22Rv1 (cell line): ENCODE results near the gene ZBTB1.

ENCODE experiments used
- H3K27ac ChIP-seq: fragments of 450-650 bp; 2 replicates; pipeline ENCODE4 v1.5.1; 2017
- ZFX ChIP-seq: fragments of 450-650 bp; IDR thresholded peaks from 2 replicates; pipeline ENCODE4 v1.6.1; 2017; ENCODE audit warnings: antibody characterized with exemption, borderline replicate concordance
- TF ChIP-seq, protein P1 (sequence below): fragments of 450-650 bp; IDR thresholded peaks from 2 replicates; pipeline ENCODE4 v1.5.1; 2017; ENCODE audit warnings: mild to moderate bottlenecking

Gene ZBTB1

DNA sequence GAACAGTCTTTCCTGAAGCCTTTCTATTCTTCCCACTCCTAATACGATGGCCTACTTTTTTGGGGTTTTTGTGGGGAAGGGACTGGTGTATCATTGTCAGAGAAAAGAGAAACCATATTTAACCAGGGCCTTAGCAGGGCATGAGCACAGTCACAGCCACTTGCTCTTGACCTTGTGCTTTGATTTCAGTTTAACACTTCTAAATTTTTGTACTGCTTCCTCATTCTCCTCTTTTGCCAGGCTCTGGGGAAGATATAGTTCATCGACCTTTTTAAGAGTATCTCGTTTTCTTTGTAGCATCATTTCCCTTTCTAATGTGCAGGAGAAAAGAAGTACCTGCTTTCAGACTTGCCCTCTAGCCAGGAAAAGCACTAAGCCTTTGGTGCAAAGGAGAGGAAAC is 2.2 kb downstream of the ZBTB1 start:
- TF ChIP-seq, protein P1, sequence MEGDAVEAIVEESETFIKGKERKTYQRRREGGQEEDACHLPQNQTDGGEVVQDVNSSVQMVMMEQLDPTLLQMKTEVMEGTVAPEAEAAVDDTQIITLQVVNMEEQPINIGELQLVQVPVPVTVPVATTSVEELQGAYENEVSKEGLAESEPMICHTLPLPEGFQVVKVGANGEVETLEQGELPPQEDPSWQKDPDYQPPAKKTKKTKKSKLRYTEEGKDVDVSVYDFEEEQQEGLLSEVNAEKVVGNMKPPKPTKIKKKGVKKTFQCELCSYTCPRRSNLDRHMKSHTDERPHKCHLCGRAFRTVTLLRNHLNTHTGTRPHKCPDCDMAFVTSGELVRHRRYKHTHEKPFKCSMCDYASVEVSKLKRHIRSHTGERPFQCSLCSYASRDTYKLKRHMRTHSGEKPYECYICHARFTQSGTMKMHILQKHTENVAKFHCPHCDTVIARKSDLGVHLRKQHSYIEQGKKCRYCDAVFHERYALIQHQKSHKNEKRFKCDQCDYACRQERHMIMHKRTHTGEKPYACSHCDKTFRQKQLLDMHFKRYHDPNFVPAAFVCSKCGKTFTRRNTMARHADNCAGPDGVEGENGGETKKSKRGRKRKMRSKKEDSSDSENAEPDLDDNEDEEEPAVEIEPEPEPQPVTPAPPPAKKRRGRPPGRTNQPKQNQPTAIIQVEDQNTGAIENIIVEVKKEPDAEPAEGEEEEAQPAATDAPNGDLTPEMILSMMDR, result no peak
- no peak for TF ChIP-seq ZFX
- H3K27ac ChIP-seq, result no peak overlapping the region

DNA sequence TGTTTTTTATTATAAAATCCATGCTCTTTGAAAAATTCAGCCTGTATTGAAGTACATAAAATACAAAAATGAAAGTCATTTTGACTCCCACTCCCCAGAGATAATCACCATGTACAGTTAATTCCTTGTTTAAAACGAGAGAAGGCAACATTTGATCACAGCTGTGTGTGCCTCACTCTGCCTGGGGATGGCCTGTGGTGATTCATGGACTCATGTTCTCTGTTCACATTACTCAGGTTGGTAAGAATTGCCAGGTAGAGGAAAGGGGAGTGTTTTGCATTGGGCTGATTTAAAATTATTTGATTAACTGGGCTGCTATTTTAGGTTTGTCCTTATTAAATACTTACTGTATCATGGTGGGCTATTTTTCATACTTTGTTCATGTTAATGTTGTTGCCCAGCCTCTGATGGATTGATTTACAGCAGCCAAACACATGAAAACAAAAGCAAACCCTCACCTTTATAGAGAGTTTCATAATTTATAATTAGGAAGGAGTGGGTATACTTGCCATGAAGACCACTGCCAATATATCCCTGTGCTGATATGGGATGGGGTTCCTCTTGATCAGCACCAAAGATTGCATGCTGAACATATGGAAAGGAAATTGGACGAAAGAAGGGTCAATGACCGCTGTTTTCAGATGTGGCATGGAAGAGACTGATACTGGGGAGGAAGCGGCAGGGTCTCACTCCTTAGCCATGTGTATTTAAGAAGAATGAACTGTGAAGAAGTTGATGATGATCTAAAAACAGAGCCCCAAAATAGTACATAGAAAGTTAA is 3.0 kb downstream of the ZBTB1 start:
- TF ChIP-seq ZFX, result no peak
- TF ChIP-seq, protein P1, result no peak
- no peak overlapping the region for H3K27ac ChIP-seq

DNA sequence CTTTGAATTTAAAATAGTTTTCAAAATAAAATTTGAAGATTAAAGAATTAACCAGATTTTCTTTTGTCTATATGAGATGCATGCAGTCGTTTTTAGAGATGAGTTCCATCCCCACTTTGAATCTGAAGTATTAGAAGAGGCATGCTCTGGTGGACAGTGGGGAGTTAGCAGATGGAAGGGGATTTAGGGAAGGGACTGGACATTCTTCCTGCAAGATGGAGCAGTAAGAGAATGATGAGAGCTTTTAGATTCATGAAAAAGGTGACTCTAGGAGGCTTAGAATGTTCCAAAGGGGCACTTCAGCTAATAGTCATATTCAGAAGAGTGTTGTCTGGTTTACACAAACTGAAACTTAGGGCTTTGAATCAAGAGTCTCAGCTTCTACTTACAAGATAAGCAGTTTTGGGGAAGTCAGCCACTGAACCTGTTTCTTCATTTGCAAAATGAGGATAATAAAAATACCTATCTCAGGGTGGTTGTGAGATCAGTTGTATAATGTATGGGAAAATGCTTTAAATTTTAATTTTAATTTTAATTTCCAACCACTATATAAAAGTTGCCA is 3.7 kb downstream of the ZBTB1 start:
- TF ChIP-seq, protein P1, result no peak
- TF ChIP-seq ZFX, result no peak

GRCh38 chr14:64509036-64509435 is 4.5 kb downstream of the ZBTB1 start:
- no peak for TF ChIP-seq ZFX
- TF ChIP-seq, protein P1, result no peak
- H3K27ac ChIP-seq, result no peak overlapping the region

More for the DNA sequence above, 3.7 kb downstream of the ZBTB1 start:
- H3K27ac ChIP-seq, result no peak overlapping the region

DNA sequence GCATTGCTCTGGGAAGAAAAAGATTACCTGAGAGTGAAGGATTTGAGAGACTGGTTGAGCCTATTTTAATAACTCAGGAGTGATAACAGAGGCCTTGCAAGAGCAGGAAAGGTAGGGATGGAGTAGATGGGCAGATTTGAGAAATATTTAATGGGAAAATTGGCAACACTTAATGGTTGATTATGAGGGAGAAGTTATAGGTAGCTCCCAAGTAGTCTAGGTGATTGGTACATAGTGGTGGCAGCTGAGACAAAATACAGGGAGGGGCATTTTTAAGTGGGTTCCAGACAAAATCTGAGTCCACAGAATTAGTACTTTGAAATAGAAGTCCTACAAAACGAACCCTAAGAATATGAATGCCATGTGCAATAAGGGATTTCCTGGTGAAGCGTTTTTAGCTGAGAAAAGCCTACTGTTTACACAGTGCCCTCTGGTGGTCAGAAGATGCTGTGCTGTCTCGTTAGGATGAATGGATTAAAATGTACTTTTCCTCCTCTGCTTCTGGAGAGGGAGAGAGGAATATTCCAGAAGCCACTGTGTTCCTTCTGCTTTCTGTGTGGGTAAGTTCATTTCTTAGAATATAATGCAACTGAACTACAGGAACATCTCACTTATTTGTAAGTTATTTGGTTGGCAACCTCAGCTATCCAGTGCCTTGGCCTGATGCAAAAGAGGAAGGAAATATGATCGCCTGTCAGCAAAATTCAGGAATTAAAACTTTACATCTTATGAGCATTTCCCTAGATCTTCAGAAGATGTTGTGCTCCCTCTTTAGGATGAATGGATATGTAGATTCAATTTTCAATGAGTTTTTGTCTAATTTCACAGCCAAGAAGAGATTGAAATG is 6.5 kb downstream of the ZBTB1 start:
- H3K27ac ChIP-seq, result 0 out of 2 replicates have a peak overlapping the region, but pooled peaks have one; percentile 3
- TF ChIP-seq, protein P1, result peak; percentile 96
- no peak for TF ChIP-seq ZFX

GRCh38 chr14:64513271-64513670 is 8.7 kb downstream of the ZBTB1 start:
- H3K27ac ChIP-seq, result peak overlapping the region; percentile 74; the same call in 1 of the 2 replicates
- no peak for TF ChIP-seq ZFX
- TF ChIP-seq, protein P1, result no peak

DNA sequence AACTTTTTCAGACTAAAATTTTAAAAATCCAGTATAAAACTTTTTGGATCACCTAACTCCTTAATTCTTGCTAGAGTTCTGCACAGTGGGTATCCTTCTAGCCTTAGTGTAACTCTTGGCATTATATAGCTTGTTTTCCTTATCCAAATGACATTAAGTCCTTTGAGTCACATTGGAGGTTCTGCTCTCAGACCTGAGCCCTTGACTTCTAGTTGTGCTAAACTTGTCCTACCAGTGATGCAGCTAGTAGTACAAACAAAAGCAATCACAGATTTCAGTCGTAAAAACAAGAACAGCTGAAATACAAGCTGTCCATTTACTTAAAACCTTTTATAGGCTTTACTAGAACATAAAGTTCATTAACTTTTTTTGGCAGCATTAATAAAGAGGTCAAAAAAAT is 10.5 kb downstream of the ZBTB1 start:
- peak overlapping the region; percentile 74 for H3K27ac ChIP-seq
- no peak for TF ChIP-seq ZFX
- TF ChIP-seq, protein P1, result no peak
